Activated T-cell treated with anti-CD3 and anti-CD28 coated beads for 24 hours (primary cell): ENCODE measurements around the gene KCNV2.
"Not testable (repeated sequence)": the region's sequence is repeated elsewhere in the genome, so short reads cannot be mapped to it uniquely, and the experiment has no call there.

ENCODE experiments used
- DNase-seq: peaks from one replicate; pipeline ENCODE4 v3.0.0-alpha.2; 2020; ENCODE audit warnings: low read depth

The KCNV2 gene

DNA sequence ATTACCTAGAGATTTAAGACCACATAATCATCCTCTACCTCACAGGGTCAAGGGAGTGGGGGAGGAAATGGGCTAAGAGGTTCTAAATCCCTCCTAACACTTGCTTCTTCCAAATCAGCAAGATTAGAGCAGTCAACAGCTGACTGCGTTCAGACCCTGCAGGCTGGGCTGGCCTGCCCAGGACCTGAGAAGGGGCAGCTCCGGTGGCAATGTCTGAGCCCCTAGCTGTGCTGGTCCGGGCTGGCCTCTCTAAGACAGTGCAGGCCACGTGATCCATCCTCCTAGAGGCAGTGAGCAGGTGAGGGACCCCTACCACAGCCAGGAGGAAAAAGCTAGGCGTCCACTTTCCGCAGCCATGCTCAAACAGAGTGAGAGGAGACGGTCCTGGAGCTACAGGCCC is at the start of gene KCNV2:
Gene KCNV2, plus strand, starts transcription at position 126 of the 400 bp plus-strand sequence. Its CDS starts 230 bp downstream, at position 356.
- DNase-seq = no peak

DNA sequence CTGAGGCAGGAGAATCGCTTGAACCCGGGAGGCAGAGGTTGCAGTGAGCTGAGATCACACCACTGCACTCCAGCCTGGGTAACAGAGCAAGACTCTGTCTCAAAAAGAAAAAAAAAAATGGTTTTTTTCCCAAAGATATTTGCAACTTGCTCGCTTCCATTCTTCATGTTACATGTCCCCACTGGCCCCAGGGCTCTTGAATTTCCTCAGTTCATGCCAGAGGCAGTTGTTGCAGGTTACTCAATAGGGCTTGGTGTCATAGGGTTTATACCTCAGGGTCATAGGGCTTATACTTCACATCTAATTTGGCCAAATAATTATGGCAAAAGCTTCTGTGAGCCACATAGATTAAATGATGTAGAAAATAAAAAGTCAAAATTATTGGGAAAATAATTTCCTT is 44.1 kb upstream of the KCNV2 start:
- no peak for DNase-seq

DNA sequence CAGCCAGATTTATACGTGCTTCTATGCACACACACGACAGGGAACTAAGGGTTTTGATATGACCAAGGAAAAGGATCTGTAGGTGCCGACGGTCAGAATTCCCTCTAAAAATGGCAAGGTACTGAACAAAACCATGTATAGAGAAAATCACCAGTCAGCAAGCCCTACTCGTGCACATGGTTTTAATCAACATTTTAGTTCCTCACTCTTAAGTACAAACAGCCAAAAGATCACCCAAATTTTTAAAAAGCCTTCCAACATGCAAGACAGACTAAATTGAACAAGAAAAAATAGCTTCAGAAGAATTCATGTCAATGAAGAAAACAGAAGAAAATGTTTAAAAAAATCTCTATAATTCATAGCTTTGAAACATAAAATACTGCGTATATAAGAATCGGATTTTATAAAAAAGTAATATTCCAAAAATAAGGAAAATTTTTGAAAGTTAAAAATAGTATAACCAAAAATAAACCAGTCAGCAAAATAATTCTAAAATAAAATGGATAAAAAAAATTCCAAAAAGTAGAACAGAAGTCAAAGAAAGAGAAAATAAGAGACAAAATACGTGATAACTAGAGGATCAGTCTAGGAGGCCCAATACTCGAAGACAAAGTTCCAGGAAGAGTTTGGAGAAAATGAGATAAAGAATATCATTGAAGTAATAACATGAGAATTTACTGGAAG is 43.0 kb upstream of the KCNV2 start:
- DNase-seq = no peak

DNA sequence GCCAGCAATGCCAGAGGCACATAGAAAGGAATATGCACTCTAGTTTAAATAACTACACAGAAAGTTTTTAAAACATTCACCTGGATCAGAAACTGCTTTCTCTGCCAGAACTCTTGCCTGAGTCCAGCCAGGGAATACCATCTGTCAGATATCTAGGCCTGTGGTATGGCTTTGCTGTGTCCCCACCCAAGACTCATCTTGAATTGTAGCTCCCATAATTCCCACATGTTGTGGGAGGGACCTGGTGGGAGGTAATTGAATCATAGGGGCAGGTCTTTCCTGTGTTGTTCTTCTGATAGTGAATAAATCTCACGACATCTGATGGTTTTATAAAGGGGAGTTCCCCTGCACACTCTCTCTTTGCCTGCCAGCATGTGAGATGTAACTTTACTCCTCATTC is 41.5 kb upstream of the KCNV2 start:
- DNase-seq = no peak

- no peak for DNase-seq
Measured at GRCh38 chr9:2676466-2676865, 40.8 kb upstream of the KCNV2 start.

DNA sequence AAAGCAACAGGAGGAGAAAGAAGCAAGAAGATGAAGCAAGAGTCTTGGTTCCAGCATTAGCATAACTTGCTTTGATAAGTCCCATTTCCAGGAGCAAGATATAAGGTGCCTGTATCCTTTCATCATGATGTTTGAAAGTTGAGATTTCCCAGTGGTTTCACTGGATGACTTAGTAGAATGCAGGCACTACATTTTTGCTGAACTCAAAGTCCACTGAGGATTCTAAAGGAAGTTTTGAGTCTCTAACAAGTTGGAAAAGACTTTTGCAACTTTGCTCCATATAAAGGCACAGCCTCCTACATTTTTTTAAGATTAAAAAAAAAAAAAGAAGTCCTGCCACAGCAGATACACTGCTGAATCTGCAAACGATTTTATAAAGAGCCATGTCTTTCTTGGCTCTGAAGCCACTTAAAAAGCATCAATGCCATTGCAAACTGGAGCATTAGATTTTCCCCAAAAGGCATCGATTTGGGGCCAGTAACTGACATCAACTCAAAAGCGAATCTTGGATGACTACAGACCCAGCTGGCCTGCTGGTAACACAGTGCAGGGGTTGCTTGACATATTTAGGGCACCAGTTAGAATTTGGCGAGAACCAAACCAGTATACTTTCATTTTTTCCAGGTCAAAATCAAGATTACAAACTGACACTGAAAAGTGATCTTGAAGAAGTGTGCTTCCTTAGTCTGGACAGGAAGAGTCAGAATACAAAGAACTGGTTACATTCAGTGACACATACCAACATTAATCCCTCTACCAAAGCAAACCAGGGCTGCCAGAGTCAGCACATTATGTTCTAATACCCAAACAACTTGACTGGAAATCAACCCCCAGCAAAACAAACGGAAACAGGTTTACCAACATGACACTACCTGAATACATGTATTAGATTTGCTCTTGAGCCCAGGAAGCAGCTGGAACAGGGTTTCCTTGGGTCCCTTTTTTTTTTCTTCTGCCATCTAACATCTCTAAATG is 39.1 kb upstream of the KCNV2 start:
- no peak for DNase-seq

GRCh38 chr9:2679011-2679410 is 38.3 kb upstream of the KCNV2 start:
- DNase-seq = no peak

DNA sequence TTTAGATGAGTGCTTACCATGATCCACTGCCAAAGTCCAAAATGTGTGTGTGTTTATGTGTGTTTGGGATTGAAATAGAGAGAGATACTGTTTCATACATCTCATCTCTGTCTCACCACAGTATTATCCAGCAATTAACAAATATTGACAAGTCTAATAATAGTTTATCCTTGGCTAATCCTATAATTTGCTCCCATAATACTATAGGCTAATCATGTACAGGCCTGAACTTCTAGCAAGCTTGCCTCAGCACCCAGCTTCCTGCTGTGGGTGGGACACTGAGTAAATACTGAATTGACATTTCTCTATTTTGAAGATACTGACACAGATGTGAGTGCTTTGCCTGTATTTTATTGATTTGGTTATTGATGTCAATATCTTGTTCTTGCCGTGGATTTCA is 35.3 kb upstream of the KCNV2 start:
- no peak for DNase-seq

- no peak for DNase-seq
Measured at GRCh38 chr9:2686911-2687310, 30.4 kb upstream of the KCNV2 start.

- DNase-seq = no peak
Measured at GRCh38 chr9:2688636-2689035, 28.7 kb upstream of the KCNV2 start.

GRCh38 chr9:2691212-2691611 is 26.1 kb upstream of the KCNV2 start:
- DNase-seq = no peak

DNA sequence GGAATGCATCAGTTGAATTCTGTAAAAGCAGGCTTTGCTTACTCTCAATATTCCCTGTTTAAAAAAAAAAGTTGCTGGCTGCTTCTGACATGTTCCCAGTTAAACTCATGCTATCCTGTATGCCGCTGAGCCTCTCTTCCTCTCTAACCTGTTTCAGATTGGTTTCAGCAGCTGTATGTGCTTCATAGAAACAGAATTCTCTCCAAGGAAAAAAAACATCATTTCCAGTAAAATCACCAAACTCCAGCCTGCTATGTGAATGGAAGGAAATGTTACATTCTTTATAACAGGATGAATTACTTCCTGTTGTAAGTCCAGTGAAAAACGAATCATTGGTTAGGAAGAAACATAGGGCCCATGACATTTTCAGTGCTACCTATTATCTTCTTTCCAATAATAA is 25.7 kb upstream of the KCNV2 start:
- no peak for DNase-seq

DNA sequence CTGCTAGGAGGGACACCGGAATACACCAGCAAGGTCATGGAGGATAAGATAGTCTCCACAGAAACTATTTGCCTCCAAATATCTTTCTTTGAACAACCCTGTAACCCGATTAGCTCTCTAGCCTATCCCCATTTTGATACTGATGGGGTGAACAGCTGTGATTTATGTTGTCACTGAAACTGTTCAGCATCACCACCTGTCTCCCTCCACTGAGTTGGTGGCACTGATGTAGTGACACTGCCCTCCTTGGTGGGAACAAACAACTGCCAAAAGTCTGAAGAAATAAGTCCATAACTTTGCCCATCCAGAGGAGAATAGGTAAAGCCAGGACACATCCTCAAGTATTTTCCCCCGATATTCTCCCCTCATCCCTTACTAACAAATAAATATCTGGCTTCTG is 24.3 kb upstream of the KCNV2 start:
- no peak for DNase-seq

DNA sequence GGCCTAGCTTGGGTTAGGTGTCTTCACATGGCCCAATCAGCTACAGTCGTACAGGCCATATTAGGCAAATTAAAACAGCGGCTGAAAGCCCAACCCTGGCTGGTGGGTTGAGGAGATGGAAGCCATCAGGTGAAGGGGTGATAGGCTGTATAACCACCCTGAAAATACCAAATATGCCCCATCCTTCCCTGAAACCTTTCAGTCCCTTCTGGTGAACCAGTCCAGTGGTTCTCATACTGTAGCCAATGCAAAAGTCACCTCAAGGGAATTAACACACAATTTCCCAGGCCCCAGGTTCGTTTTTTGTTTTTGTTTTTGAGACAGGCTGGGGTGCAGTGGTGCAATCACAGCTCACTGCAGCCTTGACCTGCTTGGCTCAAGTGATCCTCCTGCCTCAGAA is 19.8 kb upstream of the KCNV2 start:
- DNase-seq = no peak

GRCh38 chr9:2700398-2700797 is 16.9 kb upstream of the KCNV2 start:
- no peak for DNase-seq

DNA sequence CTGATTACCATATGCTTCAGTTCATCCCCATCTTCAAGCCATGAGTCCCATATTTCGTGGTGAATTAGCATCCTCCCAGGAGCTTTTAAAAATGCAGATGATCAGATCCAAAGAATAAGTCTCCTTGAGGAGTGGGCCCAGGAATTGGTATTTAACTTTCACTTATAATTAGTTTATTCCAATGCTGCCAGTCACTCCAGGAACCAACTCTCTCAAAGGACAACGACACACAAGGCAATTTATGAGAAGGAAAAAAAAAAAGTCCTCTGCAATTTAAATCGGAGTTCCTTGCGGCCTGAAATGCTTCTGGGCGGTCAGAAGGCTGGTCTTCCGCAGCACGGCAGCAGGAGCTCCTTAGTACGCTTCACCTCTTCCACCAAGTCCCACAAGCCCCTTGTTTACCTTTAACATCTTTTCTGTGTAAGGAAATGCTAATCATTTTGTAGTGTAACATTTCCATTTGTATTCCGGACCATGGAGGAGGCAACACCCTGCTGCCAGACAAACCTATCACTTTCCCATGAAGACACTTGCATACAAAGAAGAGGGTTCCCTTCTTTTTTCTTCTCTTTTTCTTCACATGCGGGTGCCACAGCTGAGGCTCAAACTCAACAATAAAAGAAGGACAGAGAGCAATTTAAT is 16.3 kb upstream of the KCNV2 start:
- DNase-seq = no peak

DNA sequence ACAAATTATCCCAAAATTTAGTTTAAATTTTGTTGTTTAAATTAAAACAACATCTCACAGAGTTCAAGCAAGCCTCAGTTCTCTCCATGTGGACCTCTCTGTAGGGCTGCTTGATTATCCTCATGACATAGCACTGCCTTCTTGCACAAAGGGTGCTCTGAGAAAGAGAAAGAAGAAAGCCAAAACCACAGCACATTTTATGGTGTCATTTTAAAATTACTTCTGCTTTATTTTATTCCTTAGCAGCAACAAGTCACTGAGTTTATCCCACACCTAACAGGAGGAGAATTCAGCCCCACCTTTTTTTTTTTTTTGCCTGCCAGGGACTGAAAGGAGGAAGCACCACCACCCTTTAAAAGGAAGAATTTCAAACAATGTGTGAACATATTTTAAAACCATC is 12.8 kb upstream of the KCNV2 start:
- no peak for DNase-seq

GRCh38 chr9:2707256-2707655 is 10.1 kb upstream of the KCNV2 start:
- not testable (repeated sequence) for DNase-seq

GRCh38 chr9:2709645-2710101 is 7.6 kb upstream of the KCNV2 start:
- DNase-seq = no peak

GRCh38 chr9:2711716-2712115 is 5.6 kb upstream of the KCNV2 start:
- DNase-seq = no peak

DNA sequence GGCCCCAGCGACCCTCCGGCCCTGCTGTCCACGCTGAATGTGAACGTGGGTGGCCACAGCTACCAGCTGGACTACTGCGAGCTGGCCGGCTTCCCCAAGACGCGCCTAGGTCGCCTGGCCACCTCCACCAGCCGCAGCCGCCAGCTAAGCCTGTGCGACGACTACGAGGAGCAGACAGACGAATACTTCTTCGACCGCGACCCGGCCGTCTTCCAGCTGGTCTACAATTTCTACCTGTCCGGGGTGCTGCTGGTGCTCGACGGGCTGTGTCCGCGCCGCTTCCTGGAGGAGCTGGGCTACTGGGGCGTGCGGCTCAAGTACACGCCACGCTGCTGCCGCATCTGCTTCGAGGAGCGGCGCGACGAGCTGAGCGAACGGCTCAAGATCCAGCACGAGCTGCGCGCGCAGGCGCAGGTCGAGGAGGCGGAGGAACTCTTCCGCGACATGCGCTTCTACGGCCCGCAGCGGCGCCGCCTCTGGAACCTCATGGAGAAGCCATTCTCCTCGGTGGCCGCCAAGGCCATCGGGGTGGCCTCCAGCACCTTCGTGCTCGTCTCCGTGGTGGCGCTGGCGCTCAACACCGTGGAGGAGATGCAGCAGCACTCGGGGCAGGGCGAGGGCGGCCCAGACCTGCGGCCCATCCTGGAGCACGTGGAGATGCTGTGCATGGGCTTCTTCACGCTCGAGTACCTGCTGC is 839 bp downstream of the KCNV2 start:
- no peak for DNase-seq

DNA sequence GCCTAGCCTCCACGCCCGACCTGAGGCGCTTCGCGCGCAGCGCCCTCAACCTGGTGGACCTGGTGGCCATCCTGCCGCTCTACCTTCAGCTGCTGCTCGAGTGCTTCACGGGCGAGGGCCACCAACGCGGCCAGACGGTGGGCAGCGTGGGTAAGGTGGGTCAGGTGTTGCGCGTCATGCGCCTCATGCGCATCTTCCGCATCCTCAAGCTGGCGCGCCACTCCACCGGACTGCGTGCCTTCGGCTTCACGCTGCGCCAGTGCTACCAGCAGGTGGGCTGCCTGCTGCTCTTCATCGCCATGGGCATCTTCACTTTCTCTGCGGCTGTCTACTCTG is 1.4 kb downstream of the KCNV2 start:
- no peak for DNase-seq
